ENCODE measurements around the gene PRKCH. TPM values are rescaled to one million over a fixed set of nuclear protein-coding genes. Genes with fewer than 3 reads are reported as not detected.

PRKCH gene
- total RNA-seq, 1 experiment from 2014 or later: 5.8 TPM

- DNase-seq (ENCODE audit: low read depth): no peak
These were observed 106.9 kb downstream of the PRKCH start for GRCh38 chr14:61428261-61428660.

GRCh38 chr14:61429316-61429715, 107.9 kb downstream of the PRKCH start:
- DNase-seq (ENCODE audit: low read depth): no peak

- DNase-seq (ENCODE audit: low read depth): no peak
These were observed 108.8 kb downstream of the PRKCH start for GRCh38 chr14:61430066-61430757.

- DNase-seq (ENCODE audit: low read depth): no peak
These were observed 111.8 kb downstream of the PRKCH start for GRCh38 chr14:61433169-61433568.

- DNase-seq (ENCODE audit: low read depth): no peak
These were observed 112.4 kb downstream of the PRKCH start for GRCh38 chr14:61433828-61434227.

- DNase-seq (ENCODE audit: low read depth): no peak
These were observed 112.9 kb downstream of the PRKCH start for GRCh38 chr14:61434311-61434710.

- DNase-seq (ENCODE audit: low read depth): no peak
These were observed 114.4 kb downstream of the PRKCH start for GRCh38 chr14:61435563-61436337.

GRCh38 chr14:61437381-61437780, 116.0 kb downstream of the PRKCH start:
- DNase-seq (ENCODE audit: low read depth): no peak

- DNase-seq (ENCODE audit: low read depth): no peak
These were observed 116.7 kb downstream of the PRKCH start for GRCh38 chr14:61438036-61438435.

GRCh38 chr14:61438497-61438859, 117.1 kb downstream of the PRKCH start:
- DNase-seq (ENCODE audit: low read depth): no peak

GRCh38 chr14:61438860-61439765, 117.7 kb downstream of the PRKCH start:
- peak; percentile 73 for DNase-seq (ENCODE audit: low read depth)

- no peak for DNase-seq (ENCODE audit: low read depth)
These were observed 118.5 kb downstream of the PRKCH start for GRCh38 chr14:61439779-61440418.

- no peak for DNase-seq (ENCODE audit: low read depth)
These were observed 122.1 kb downstream of the PRKCH start for GRCh38 chr14:61443481-61443880.

- DNase-seq (ENCODE audit: low read depth): no peak
These were observed 122.9 kb downstream of the PRKCH start for GRCh38 chr14:61444215-61444768.

GRCh38 chr14:61451491-61451890, 130.1 kb downstream of the PRKCH start:
- no peak for DNase-seq (ENCODE audit: low read depth)

GRCh38 chr14:61451891-61452400, 130.6 kb downstream of the PRKCH start:
- DNase-seq (ENCODE audit: low read depth): no peak

- no peak for DNase-seq (ENCODE audit: low read depth)
These were observed 131.1 kb downstream of the PRKCH start for GRCh38 chr14:61452452-61452851.

GRCh38 chr14:61453103-61453767, 131.9 kb downstream of the PRKCH start:
- no peak for DNase-seq (ENCODE audit: low read depth)

GRCh38 chr14:61454545-61454944, 133.2 kb downstream of the PRKCH start:
- no peak for DNase-seq (ENCODE audit: low read depth)

GRCh38 chr14:61455351-61455750, 134.0 kb downstream of the PRKCH start:
- no peak for DNase-seq (ENCODE audit: low read depth)

GRCh38 chr14:61456720-61457119, 135.3 kb downstream of the PRKCH start:
- DNase-seq (ENCODE audit: low read depth): peak; percentile 81

Data from Daoy (cell line).